AG10803 (cell line): Measurements from ENCODE around the gene EBF3.

Source experiments
- DNase-seq: peaks from one replicate; pipeline ENCODE4 v3.0.0; 2010; ENCODE audit warnings: low read depth
- H3K4me3 ChIP-seq: 2 replicates; pipeline ENCODE4 v1.5.1; 2011; ENCODE audit warnings: mild to moderate bottlenecking, low read length, control low read depth
- TF ChIP-seq, protein P1 (sequence below): conservative IDR thresholded peaks from 2 replicates; pipeline ENCODE4 v1.5.1; 2011; ENCODE audit warnings: mild to moderate bottlenecking, low read length, control low read depth, inconsistent platforms

The EBF3 gene

DNA sequence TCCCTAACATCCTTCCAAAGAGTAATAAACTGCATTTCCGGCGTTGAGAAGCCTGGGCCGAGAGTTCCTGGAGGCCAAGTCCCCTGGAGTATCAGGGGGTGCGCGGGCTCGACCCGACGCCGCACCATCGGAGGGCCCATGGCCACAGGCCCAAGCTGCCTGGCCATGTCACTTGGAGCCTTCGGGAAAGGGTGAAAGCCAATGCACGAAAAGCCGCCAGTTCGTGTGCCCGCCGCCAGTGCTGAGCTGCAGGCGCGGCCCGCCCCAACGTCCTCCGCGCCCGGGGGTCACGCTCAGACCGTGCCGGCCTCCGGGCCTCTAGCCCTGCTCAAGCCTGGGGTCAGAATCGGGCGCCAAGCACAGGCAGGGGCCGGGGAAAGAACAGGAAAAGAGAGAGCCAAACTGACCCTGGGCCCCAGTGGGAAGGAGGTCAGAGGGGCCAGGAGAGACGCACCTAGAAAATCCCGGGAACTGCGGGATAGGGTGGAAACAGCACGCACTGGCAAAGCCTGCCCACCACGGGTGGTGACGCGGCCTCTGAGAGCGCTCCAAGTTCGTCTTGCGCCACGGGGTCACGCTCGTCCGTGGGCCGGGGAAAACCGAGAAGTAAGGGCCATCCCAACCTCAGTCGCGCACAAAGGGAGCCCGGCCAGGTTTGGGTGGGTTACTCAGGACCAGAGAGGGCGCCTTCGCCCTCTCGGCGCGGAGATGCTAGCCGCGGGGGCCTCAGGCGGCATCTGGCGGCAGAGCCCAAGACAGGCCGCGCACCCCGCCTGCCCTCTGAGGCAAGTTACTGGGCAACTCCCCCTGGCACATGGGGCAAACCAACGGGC, 4.2 kb upstream of the EBF3 start:
- no peak for DNase-seq
- no peak overlapping the region for H3K4me3 ChIP-seq
- TF ChIP-seq, protein P1, sequence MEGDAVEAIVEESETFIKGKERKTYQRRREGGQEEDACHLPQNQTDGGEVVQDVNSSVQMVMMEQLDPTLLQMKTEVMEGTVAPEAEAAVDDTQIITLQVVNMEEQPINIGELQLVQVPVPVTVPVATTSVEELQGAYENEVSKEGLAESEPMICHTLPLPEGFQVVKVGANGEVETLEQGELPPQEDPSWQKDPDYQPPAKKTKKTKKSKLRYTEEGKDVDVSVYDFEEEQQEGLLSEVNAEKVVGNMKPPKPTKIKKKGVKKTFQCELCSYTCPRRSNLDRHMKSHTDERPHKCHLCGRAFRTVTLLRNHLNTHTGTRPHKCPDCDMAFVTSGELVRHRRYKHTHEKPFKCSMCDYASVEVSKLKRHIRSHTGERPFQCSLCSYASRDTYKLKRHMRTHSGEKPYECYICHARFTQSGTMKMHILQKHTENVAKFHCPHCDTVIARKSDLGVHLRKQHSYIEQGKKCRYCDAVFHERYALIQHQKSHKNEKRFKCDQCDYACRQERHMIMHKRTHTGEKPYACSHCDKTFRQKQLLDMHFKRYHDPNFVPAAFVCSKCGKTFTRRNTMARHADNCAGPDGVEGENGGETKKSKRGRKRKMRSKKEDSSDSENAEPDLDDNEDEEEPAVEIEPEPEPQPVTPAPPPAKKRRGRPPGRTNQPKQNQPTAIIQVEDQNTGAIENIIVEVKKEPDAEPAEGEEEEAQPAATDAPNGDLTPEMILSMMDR = no peak

DNA sequence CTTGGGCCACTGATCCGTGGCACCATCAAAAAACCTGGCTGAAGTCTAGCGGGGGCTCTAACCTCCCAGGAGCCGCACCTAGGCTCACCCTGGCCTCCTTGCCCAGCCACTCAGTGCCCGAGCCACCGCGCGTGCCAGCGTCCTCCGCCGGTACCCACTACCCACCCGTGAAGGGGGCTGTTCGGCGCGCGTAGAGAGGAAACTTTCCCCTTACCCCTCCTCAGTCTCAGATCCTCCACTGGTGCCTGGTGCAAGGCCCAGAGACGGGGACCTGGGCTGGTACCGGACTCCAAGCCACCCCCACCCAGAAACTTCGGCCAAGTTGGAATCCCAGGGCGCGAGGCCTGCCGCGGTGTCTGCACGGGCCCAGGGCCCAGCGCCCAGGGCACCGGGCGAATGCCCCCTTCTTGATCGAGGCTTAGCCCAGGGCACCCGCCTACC, 3.5 kb upstream of the EBF3 start:
- TF ChIP-seq, protein P1 = no peak
- no peak overlapping the region for H3K4me3 ChIP-seq
- DNase-seq = no peak

DNA sequence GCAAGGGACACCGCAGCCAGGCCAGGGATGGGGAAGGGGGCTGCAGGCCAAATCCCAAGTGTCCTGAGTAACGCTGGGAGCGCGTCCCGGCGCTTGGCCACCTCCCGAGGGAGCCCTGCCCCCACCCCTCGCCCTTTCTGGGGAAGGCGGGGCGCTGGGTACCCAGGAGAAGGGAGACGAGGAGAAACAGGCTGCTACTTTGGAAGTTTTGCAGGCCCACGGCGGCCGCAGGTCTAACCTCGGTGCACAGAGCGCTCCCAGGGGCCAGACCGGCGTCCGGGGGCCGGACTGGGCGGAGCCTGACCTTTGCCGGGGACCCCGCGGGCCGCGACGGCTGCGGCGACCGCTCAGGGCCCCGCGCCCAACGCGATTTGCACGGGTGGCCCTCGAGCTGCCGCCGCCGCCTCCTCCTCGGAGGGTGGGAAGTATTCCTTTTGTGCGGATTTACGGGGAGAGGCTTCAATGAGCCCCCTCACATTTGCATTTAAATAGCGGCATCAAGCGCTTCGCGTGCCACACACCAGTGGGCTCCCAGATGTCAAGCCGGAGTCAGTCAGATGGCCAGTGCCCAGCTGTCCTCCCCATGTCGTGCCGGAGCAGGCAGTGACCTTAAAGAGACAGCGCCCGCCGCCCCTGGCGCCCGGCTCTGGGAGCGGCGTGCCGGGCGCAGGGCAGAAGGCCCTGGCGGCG, 3.0 kb upstream of the EBF3 start:
- no peak overlapping the region for H3K4me3 ChIP-seq

DNA sequence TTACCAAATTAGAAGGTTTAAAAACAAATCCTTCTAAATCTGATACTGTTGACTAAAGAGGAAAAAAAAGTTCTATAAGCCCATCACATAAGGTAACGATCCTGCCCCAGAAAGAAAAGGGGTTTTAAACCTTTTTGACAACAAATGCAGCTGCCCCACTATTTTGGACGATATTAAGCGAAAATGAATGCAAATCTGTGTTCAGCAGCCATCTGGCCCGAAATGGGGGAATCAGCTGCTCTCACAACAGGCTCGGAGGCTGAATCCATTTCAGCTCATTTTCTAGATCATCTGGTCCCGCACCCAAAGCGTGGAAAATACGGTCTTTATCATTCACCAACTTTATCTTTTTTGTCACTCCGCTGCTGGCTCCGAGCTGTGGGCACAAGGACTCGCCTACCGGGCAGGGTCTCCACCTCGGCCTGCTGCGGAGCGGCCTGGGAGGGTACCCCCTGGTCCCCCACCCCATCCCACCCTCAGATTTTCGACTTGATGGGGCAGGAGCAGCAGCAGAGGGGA, 2.4 kb upstream of the EBF3 start:
- TF ChIP-seq, protein P1 = no peak
- H3K4me3 ChIP-seq = no peak overlapping the region
- no peak for DNase-seq

More for the DNA sequence above, 3.0 kb upstream of the EBF3 start:
- TF ChIP-seq, protein P1 = no peak
- DNase-seq = no peak

DNA sequence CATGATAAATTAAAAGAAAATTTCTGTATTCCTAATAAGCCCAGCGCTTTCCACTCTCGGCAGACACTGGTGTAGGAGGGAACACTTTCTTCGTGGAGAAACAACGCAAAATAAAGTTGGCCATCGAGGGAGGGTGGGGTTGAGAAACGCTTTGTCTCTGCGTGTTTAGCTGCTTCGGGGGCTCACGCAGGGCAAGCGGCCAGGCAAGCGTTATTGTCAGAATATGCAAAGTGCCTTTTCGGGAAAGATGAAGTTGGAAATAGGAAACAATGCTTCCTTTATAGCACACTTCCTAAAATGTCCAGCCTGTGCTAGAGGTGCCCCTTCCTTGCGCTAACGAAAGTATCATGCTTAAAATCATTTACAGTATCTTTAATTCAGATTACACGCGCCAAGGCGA, 1.9 kb upstream of the EBF3 start:
- TF ChIP-seq, protein P1 = no peak
- H3K4me3 ChIP-seq = no peak overlapping the region
- DNase-seq = no peak

DNA sequence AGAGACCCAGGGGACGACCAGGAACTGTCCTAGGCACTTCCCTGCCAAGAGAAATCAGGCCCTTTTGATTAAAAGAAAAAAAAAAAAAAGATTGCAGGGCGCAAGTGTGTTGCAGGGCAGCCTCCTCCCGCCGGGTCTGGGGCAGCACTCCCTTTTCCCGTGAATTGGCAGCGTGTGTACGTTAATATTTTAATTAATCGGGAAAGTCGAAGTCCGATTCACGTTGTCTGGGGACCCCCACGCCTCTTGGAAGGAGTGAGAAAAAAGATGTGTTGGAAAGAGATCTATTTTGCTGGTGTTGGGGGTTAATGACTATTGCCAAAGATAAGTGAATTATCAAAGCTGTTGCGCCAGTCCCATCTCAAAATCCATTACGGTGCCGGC, 1.3 kb upstream of the EBF3 start:
- no peak for DNase-seq
- H3K4me3 ChIP-seq = peak overlapping the region; percentile 17
- TF ChIP-seq, protein P1 = no peak
